Neural progenitor cell (in vitro differentiated cells): ENCODE results near the gene TDRD6.

Source experiments
- EZH2phosphoT487 ChIP-seq: fragments of 200-600 bp; sonication (generic); IDR thresholded peaks from 2 replicates; pipeline ENCODE4 v1.6.1; 2017; ENCODE audit warnings: antibody characterized with exemption
- TF ChIP-seq, protein P1 (sequence below): fragments of 200-600 bp; sonication (generic); IDR thresholded peaks from 2 replicates; pipeline ENCODE4 v1.5.1; 2017; ENCODE audit warnings: antibody characterized with exemption, mild to moderate bottlenecking

DNA sequence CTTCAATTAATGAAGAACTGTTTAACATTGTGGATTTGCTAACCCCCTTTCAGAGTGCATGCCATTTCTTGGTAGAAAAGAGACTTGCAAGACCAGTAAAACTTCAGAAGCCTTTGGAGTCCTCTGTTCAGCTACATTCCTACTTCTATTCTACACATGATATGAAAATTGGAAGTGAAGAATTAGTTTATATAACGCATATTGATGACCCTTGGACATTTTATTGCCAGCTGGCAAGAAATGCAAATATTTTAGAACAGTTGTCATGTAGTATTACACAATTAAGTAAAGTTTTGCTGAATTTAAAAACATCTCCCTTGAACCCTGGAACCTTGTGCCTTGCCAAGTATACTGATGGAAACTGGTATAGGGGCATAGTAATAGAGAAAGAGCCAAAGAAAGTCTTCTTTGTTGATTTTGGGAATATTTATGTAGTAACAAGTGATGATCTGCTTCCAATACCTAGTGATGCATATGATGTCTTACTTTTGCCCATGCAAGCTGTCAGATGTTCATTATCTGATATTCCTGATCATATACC, 3.3 kb downstream of the TDRD6 start:
- TF ChIP-seq, protein P1, sequence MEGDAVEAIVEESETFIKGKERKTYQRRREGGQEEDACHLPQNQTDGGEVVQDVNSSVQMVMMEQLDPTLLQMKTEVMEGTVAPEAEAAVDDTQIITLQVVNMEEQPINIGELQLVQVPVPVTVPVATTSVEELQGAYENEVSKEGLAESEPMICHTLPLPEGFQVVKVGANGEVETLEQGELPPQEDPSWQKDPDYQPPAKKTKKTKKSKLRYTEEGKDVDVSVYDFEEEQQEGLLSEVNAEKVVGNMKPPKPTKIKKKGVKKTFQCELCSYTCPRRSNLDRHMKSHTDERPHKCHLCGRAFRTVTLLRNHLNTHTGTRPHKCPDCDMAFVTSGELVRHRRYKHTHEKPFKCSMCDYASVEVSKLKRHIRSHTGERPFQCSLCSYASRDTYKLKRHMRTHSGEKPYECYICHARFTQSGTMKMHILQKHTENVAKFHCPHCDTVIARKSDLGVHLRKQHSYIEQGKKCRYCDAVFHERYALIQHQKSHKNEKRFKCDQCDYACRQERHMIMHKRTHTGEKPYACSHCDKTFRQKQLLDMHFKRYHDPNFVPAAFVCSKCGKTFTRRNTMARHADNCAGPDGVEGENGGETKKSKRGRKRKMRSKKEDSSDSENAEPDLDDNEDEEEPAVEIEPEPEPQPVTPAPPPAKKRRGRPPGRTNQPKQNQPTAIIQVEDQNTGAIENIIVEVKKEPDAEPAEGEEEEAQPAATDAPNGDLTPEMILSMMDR, result no peak
- no peak for TF ChIP-seq EZH2phosphoT487
